ENCODE data around the gene CCDC92.

The CCDC92 gene

DNA sequence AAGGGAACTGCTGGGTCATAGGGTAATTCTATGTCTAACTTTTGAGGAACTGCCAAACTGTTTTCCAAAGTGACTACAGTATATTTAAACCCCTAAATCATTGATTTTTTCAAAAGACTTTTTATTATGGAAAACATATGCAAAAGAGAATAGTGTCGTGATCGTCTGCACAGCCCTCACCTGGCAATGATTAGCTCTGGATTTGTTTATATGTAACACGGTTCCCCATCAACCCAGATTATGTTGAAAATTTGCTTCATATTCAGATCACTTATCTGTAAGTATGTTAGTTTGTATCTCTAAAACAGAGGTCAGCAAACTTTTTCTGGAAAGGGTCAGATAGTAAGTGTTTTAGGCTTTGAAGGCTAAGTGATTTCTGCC lies 52.7 kb downstream of the CCDC92 start:
- Histone ChIP-seq H3K27ac (ENCODE audit: low read depth, low read length) (no peak overlapping the region), H3K4me3 (ENCODE audit: low read length) (no peak overlapping the region), H3K23ac (ENCODE audit: low read length) (no peak overlapping the region), H3K56ac (ENCODE audit: low read length) (no peak overlapping the region), H3K79me1 (ENCODE audit: low read length) (no peaks in the 10 kb centered on the region), H3K4ac (ENCODE audit: low read depth, low read length) (no peak overlapping the region), H2BK120ac (ENCODE audit: low read depth, low read length) (no peak overlapping the region), H3K27me3 (ENCODE audit: insufficient read depth, low read length, poor library complexity) (no peaks in the 10 kb centered on the region), H3K4me1 (ENCODE audit: control insufficient read depth, low read depth, low read length) (no peaks in the 10 kb centered on the region), H3K36me3 (ENCODE audit: control insufficient read depth, insufficient read depth, low read length) (no peaks in the 10 kb centered on the region), H3K18ac (ENCODE audit: low read length) (no peak overlapping the region), H2AK5ac (ENCODE audit: low read length) (no peak overlapping the region), H3K9ac (ENCODE audit: low read length) (no peak overlapping the region), H4K5ac (ENCODE audit: low read length) (no peak overlapping the region), H2BK5ac (ENCODE audit: low read length) (no peak overlapping the region), H4K8ac (ENCODE audit: low read depth, low read length) (no peak overlapping the region), H3K79me2 (ENCODE audit: control insufficient read depth, insufficient read depth, low read length) (no peaks in the 10 kb centered on the region), H2BK15ac (replicated peaks; ENCODE audit: low read depth) (no peak overlapping the region), H3K4me2 (ENCODE audit: low read length) (no peak overlapping the region)
- no CpG with 5 or more reads among the region's 3 CpGs for WGBS (ENCODE audit: extremely low coverage, insufficient coverage, low lambda C conversion rate)
- no peak for DNase-seq

DNA sequence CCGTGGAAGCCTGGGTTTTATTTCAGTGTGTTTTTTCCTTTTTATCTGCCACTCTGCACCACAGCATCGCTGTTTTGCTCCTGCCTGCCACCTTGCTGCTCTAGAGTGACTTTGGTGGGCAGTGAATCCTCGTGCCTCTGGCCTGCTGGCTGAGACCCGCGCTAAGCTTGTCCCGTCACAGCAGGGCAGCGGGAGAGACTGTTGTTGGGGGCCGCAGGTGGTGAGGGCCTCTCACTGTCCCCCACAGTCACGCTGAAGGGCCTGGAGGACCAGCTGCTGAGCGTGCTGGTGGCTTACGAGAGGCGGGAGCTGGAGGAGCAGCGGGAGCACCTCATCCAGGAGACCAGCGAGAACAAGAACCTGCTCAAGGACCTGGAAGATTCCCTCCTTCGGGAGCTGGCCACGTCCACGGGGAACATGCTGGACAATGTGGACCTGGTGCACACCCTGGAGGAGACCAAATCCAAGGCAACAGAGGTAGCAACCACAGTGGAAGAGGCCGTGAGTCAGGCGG lies 55.2 kb downstream of the CCDC92 start:
- Histone ChIP-seq H3K79me1 (ENCODE audit: low read length) (no peaks in the 10 kb centered on the region), H2BK15ac (replicated peaks; ENCODE audit: low read depth) (no peak overlapping the region)

GRCh38 chr12:123916729-123917128 lies 55.9 kb downstream of the CCDC92 start:
- no CpG with 5 or more reads among the region's 5 CpGs for WGBS (ENCODE audit: extremely low coverage, insufficient coverage, low lambda C conversion rate)
- H3K9ac ChIP-seq (ENCODE audit: low read length), result no peak overlapping the region
- peak; percentile 34 for DNase-seq
- H3K56ac ChIP-seq (ENCODE audit: low read length), result no peak overlapping the region
- no peak overlapping the region for H2AK5ac ChIP-seq (ENCODE audit: low read length)
- H3K4me3 ChIP-seq (ENCODE audit: low read length), result no peak overlapping the region
- H3K4ac ChIP-seq (ENCODE audit: low read depth, low read length), result no peak overlapping the region
- no peak overlapping the region for H3K27ac ChIP-seq (ENCODE audit: low read depth, low read length)
- no peaks in the 10 kb centered on the region for H3K4me1 ChIP-seq (ENCODE audit: control insufficient read depth, low read depth, low read length)
- H2BK15ac ChIP-seq (replicated peaks; ENCODE audit: low read depth), result no peak overlapping the region
- H3K18ac ChIP-seq (ENCODE audit: low read length), result no peak overlapping the region
- H4K5ac ChIP-seq (ENCODE audit: low read length), result no peak overlapping the region
- no peaks in the 10 kb centered on the region for H3K79me1 ChIP-seq (ENCODE audit: low read length)
- no peak overlapping the region for H3K4me2 ChIP-seq (ENCODE audit: low read length)
- H2BK120ac ChIP-seq (ENCODE audit: low read depth, low read length), result no peak overlapping the region
- no peaks in the 10 kb centered on the region for H3K36me3 ChIP-seq (ENCODE audit: control insufficient read depth, insufficient read depth, low read length)
- no peaks in the 10 kb centered on the region for H3K79me2 ChIP-seq (ENCODE audit: control insufficient read depth, insufficient read depth, low read length)
- H3K27me3 ChIP-seq (ENCODE audit: insufficient read depth, low read length, poor library complexity), result no peaks in the 10 kb centered on the region
- H2BK5ac ChIP-seq (ENCODE audit: low read length), result no peak overlapping the region
- no peak overlapping the region for H4K8ac ChIP-seq (ENCODE audit: low read depth, low read length)
- H3K23ac ChIP-seq (ENCODE audit: low read length), result no peak overlapping the region

More for the DNA sequence above, 55.2 kb downstream of the CCDC92 start:
- no peak overlapping the region for H2BK120ac ChIP-seq (ENCODE audit: low read depth, low read length)
- no CpG with 5 or more reads among the region's 19 CpGs for WGBS (ENCODE audit: extremely low coverage, insufficient coverage, low lambda C conversion rate)
- H3K4me1 ChIP-seq (ENCODE audit: control insufficient read depth, low read depth, low read length), result no peaks in the 10 kb centered on the region
- no peak overlapping the region for H3K18ac ChIP-seq (ENCODE audit: low read length)
- no peak overlapping the region for H3K9ac ChIP-seq (ENCODE audit: low read length)
- H3K27me3 ChIP-seq (ENCODE audit: insufficient read depth, low read length, poor library complexity), result no peaks in the 10 kb centered on the region
- H3K36me3 ChIP-seq (ENCODE audit: control insufficient read depth, insufficient read depth, low read length), result no peaks in the 10 kb centered on the region
- H4K5ac ChIP-seq (ENCODE audit: low read length), result no peak overlapping the region
- DNase-seq, result no peak
- H3K4me3 ChIP-seq (ENCODE audit: low read length), result no peak overlapping the region
- no peak overlapping the region for H3K56ac ChIP-seq (ENCODE audit: low read length)
- no peak overlapping the region for H2AK5ac ChIP-seq (ENCODE audit: low read length)
- no peaks in the 10 kb centered on the region for H3K79me2 ChIP-seq (ENCODE audit: control insufficient read depth, insufficient read depth, low read length)
- H3K27ac ChIP-seq (ENCODE audit: low read depth, low read length), result no peak overlapping the region
- no peak overlapping the region for H3K4me2 ChIP-seq (ENCODE audit: low read length)
- no peak overlapping the region for H3K23ac ChIP-seq (ENCODE audit: low read length)
- no peak overlapping the region for H3K4ac ChIP-seq (ENCODE audit: low read depth, low read length)
- H2BK5ac ChIP-seq (ENCODE audit: low read length), result no peak overlapping the region
- no peak overlapping the region for H4K8ac ChIP-seq (ENCODE audit: low read depth, low read length)

- no peak overlapping the region for H2AK5ac ChIP-seq (ENCODE audit: low read length)
- H3K4me2 ChIP-seq (ENCODE audit: low read length), result no peak overlapping the region
- H3K23ac ChIP-seq (ENCODE audit: low read length), result no peak overlapping the region
- no peaks in the 10 kb centered on the region for H3K79me2 ChIP-seq (ENCODE audit: control insufficient read depth, insufficient read depth, low read length)
- no peaks in the 10 kb centered on the region for H3K27me3 ChIP-seq (ENCODE audit: insufficient read depth, low read length, poor library complexity)
- H3K36me3 ChIP-seq (ENCODE audit: control insufficient read depth, insufficient read depth, low read length), result no peaks in the 10 kb centered on the region
- H4K8ac ChIP-seq (ENCODE audit: low read depth, low read length), result no peak overlapping the region
- H3K18ac ChIP-seq (ENCODE audit: low read length), result no peak overlapping the region
- no peaks in the 10 kb centered on the region for H3K4me1 ChIP-seq (ENCODE audit: control insufficient read depth, low read depth, low read length)
- no peak overlapping the region for H3K27ac ChIP-seq (ENCODE audit: low read depth, low read length)
- no peak overlapping the region for H3K9ac ChIP-seq (ENCODE audit: low read length)
- H2BK5ac ChIP-seq (ENCODE audit: low read length), result no peak overlapping the region
- DNase-seq, result no peak
- no peak overlapping the region for H3K56ac ChIP-seq (ENCODE audit: low read length)
- H2BK120ac ChIP-seq (ENCODE audit: low read depth, low read length), result no peak overlapping the region
- no peak overlapping the region for H3K4ac ChIP-seq (ENCODE audit: low read depth, low read length)
- no peak overlapping the region for H4K5ac ChIP-seq (ENCODE audit: low read length)
- H2BK15ac ChIP-seq (replicated peaks; ENCODE audit: low read depth), result no peak overlapping the region
- H3K4me3 ChIP-seq (ENCODE audit: low read length), result no peak overlapping the region
- H3K79me1 ChIP-seq (ENCODE audit: low read length), result no peaks in the 10 kb centered on the region
- WGBS (ENCODE audit: extremely low coverage, insufficient coverage, low lambda C conversion rate), result no CpG with 5 or more reads among the region's 20 CpGs
Measured at GRCh38 chr12:123914726-123915333, 57.8 kb downstream of the CCDC92 start.

DNA sequence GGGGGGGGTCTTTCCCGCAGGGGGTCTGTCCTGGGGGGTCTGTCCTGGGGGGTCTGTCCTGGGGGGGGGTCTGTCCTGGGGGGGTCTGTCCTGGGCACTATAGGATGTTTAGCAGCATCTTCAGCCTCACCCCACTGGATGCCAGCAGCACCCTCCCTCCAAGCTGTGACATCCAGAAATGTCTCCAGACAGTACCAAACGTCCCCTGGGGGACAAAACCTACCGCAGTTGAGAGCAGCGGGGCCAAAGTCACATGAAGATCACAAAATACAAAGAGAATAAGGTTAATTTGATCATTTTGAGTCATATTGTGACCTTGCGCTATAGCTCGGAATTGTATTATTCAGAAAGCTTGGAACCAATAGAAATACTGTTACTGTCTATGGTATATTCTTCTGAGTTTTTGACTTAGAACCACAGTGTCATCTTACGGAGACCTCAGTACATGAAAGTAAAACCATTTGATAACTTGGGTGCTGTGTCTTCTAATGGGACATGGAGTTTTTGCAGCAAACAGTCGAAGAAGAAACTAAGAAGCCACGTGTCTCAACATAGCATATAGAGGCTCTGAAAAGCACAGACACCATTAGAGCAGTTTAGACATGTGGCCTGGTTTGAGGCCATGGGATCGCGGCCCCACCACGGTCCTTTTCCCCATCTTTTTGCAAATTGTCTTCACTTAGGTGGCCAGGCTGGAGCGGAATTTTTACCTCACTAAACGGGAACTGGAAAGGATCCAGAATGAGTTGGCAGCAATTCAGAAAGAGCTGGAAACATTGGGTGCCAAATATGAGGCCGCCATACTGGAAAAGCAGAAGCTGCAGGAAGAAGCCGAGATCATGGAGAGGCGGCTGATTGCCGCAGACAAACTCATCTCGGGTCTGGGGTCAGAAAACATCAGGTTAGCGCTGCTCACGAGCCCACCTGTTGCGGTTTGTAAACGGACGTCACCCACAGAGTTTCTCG lies 59.9 kb downstream of the CCDC92 start:
- no peak overlapping the region for H3K4ac ChIP-seq (ENCODE audit: low read depth, low read length)
- H3K23ac ChIP-seq (ENCODE audit: low read length), result no peak overlapping the region
- DNase-seq, result peak; percentile 40
- no peak overlapping the region for H2BK15ac ChIP-seq (replicated peaks; ENCODE audit: low read depth)
- no peaks in the 10 kb centered on the region for H3K4me1 ChIP-seq (ENCODE audit: control insufficient read depth, low read depth, low read length)
- WGBS (ENCODE audit: extremely low coverage, insufficient coverage, low lambda C conversion rate), result no CpG with 5 or more reads among the region's 25 CpGs
- H3K56ac ChIP-seq (ENCODE audit: low read length), result no peak overlapping the region
- H3K27ac ChIP-seq (ENCODE audit: low read depth, low read length), result no peak overlapping the region
- no peak overlapping the region for H2BK120ac ChIP-seq (ENCODE audit: low read depth, low read length)
- H3K79me2 ChIP-seq (ENCODE audit: control insufficient read depth, insufficient read depth, low read length), result no peaks in the 10 kb centered on the region
- no peak overlapping the region for H4K8ac ChIP-seq (ENCODE audit: low read depth, low read length)
- no peak overlapping the region for H2BK5ac ChIP-seq (ENCODE audit: low read length)
- H3K4me2 ChIP-seq (ENCODE audit: low read length), result no peak overlapping the region
- H4K5ac ChIP-seq (ENCODE audit: low read length), result no peak overlapping the region
- H2AK5ac ChIP-seq (ENCODE audit: low read length), result no peak overlapping the region
- H3K18ac ChIP-seq (ENCODE audit: low read length), result no peak overlapping the region
- H3K4me3 ChIP-seq (ENCODE audit: low read length), result no peak overlapping the region
- no peak overlapping the region for H3K9ac ChIP-seq (ENCODE audit: low read length)
- H3K36me3 ChIP-seq (ENCODE audit: control insufficient read depth, insufficient read depth, low read length), result no peaks in the 10 kb centered on the region
- H3K79me1 ChIP-seq (ENCODE audit: low read length), result no peaks in the 10 kb centered on the region
- no peaks in the 10 kb centered on the region for H3K27me3 ChIP-seq (ENCODE audit: insufficient read depth, low read length, poor library complexity)

All from mesendoderm (in vitro differentiated cells).